Body of pancreas (tissue), 4 donors: ENCODE data around the gene IFITM10. TPM values are rescaled to one million over a fixed set of nuclear protein-coding genes. Genes with fewer than 3 reads are reported as not detected.

Experiments
- ATAC-seq: fragments of 150-250 bp; one replicate; pipeline ENCODE4 v1.9.1; 2016
- DNase-seq, 4 donors: peaks; one replicate each; pipeline ENCODE4 v3.0.0-alpha.2; 2019
- H3K27ac ChIP-seq, 4 donors: fragments of 200-600 bp; sonication (generic); 1 replicate in 3 of 4; 2 replicates in 1 of 4; pipeline versions ENCODE4 v1.5.1 to v1.6.1; 2016 to 2019; ENCODE audit warnings: mild to moderate bottlenecking in 1 of 4, mixed read lengths in 1 of 4, moderate library complexity in 1 of 4
- H3K27me3 ChIP-seq, 2 donors: fragments of 200-600 bp; sonication (generic); one replicate each; pipeline ENCODE4 v1.6.0; 2016; ENCODE audit warnings: mild to moderate bottlenecking in 1 of 2
- H3K36me3 ChIP-seq, 2 donors: fragments of 200-600 bp; sonication (generic); replicated peaks in 1 of 2; 2 replicates each; pipeline ENCODE4 v1.5.1; 2016; ENCODE audit warnings: low read depth in 2 of 2; ENCODE audit not compliant: insufficient read depth in 1 of 2
- H3K4me1 ChIP-seq: fragments of 200-600 bp; sonication (generic); one replicate; pipeline ENCODE4 v1.6.0; 2016
- H3K4me3 ChIP-seq, 2 donors: fragments of 200-600 bp; sonication (generic); 1 replicate in 1 of 2; 2 replicates in 1 of 2; pipeline ENCODE4 v1.5.1; 2016 to 2019
- H3K9me3 ChIP-seq, 3 donors: fragments of 200-600 bp; sonication (generic); 1 replicate in 2 of 3; 2 replicates in 1 of 3; pipeline ENCODE4 v1.5.1; 2016
- CTCF ChIP-seq, 7 experiments: fragments of 450-650 bp in 4 of 7; fragments of 200-600 bp in 3 of 7; sonication (generic) in 3 of 7; IDR thresholded peaks; one replicate each; pipeline ENCODE4 v1.5.1; 2016 to 2019; ENCODE audit warnings: antibody characterized with exemption in 7 of 7
- POLR2A ChIP-seq, 3 donors: fragments of 450-650 bp; IDR thresholded peaks; one replicate each; pipeline ENCODE4 v1.6.1; 2016; ENCODE audit warnings: antibody characterized with exemption in 3 of 3, mild to moderate bottlenecking in 2 of 3
- WGBS, 2 donors: methylation state at CpG; one replicate each; pipeline ENCODE4 v1.1.5; 2017; 5-methylcytosine and 5-hydroxymethylcytosine counted together
- intact Hi-C: fragments of 100-400 bp; cut with DNase I; formaldehyde crosslinking; loops from one replicate; pipeline ENCODE4 v1.15.1; 2023
- total RNA-seq, 2 donors: library from RNA; depleted of rRNA; stranded (reverse); fragments of >200 nt; gene quantifications; one replicate each; pipeline ENCODE4 v1.1.0, GENCODE V29; 2016

Gene IFITM10
- total RNA-seq, 2 donors from 2014 or later, result 0.26 TPM; not detected in 1

- peaks cover 49% of the 10 kb centered on the region for H3K4me1 ChIP-seq
These were observed 10.9 kb upstream of the IFITM10 start for GRCh38 chr11:1761110-1761856.

GRCh38 chr11:1760351-1761109 is 10.1 kb upstream of the IFITM10 start:
- Histone ChIP-seq H3K4me3 (no peak overlapping the region), H3K27me3 (no peaks in the 10 kb centered on the region), H3K9me3 (no peaks in the 10 kb centered on the region), H3K27ac (peak overlapping the region in 2 of 4 donors; percentile 53 to 94), H3K4me1 (peaks cover 53% of the 10 kb centered on the region), H3K36me3 (peaks cover 15 to 27% of the 10 kb centered on the region in 2 donors)
- WGBS, 2 donors, result 68 to 70% methylated on average over 4 to 21 of the region's 23 CpGs
- TF ChIP-seq POLR2A (IDR thresholded peaks at IDR 0.05), result peak in 2 of 3 donors; percentile 13 to 37
- no peak for TF ChIP-seq CTCF (IDR thresholded peaks at IDR 0.05)
- intact Hi-C loops, result no loop called here
- ATAC-seq, result no peak
- DNase-seq, result peak; percentile 49 to 85 (median 58)

More at GRCh38 chr11:1761110-1761856, 10.9 kb upstream of the IFITM10 start:
- intact Hi-C loops, result no loop called here
- Histone ChIP-seq H3K36me3 (peaks cover 11 to 23% of the 10 kb centered on the region in 2 donors), H3K27me3 (no peaks in the 10 kb centered on the region), H3K27ac (peak overlapping the region in 2 of 4 donors; percentile 88 to 94), H3K4me3 (no peak overlapping the region), H3K9me3 (no peaks in the 10 kb centered on the region)
- TF ChIP-seq POLR2A (IDR thresholded peaks at IDR 0.05) (no peak), CTCF (IDR thresholded peaks at IDR 0.05) (no peak)
- 81 to 95% methylated on average over 4 to 28 of the region's 28 CpGs for WGBS, 2 donors
- DNase-seq (no peak), ATAC-seq (no peak)

GRCh38 chr11:1759851-1760220 is 9.4 kb upstream of the IFITM10 start:
- H3K4me3 ChIP-seq, result no peak overlapping the region
- ATAC-seq (no peak), DNase-seq (no peak)
- H3K27ac ChIP-seq, result peak overlapping the region in 1 of 4 donors; percentile 14
- H3K27me3 ChIP-seq, result no peaks in the 10 kb centered on the region
- peaks cover 53% of the 10 kb centered on the region for H3K4me1 ChIP-seq
- intact Hi-C loops, result no loop called here
- 70% methylated on average over 5 of the region's 5 CpGs; no CpG with 5 or more reads in 1 of the 2 donors for WGBS, 2 donors
- TF ChIP-seq CTCF (IDR thresholded peaks at IDR 0.05) (no peak), POLR2A (IDR thresholded peaks at IDR 0.05) (no peak)
- peaks cover 19 to 27% of the 10 kb centered on the region in 2 donors for H3K36me3 ChIP-seq
- no peaks in the 10 kb centered on the region for H3K9me3 ChIP-seq

DNA sequence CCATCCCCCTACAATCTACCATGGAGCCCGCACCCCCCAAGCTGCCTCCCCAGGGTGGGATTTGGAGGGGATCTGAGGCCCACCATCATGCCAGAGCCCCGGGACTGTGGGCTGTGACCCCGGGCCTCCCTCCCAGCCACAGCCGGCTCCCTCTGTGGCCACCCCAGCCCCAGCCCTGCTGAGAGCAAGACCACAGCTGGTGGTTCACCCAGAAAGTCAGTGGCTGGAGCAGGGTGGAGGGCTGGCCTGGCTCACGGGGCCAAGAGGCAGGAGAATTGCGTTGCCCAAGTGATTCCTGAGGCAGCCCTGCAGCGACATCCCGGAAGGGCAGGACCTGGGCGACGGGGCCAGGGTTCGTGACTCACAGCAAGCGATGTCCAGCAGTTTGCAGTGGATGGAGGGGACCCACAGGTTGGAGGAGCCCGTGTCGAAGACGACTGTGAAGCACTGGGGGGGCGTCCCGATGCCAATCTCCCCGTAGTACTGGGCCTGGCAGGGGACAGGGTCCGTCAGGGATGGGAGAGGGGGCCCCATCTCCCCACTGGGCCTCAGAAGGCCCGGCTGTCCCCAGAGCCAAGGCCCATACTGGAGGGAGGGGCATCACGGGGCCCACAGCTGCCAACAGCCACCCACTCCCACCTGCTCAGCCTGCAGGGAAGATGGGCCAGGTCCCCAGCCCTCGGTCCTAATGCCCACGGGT is 8.9 kb upstream of the IFITM10 start:
- Histone ChIP-seq H3K4me1 (peaks cover 49% of the 10 kb centered on the region), H3K27me3 (no peaks in the 10 kb centered on the region), H3K36me3 (peaks cover 23 to 27% of the 10 kb centered on the region in 2 donors), H3K9me3 (no peaks in the 10 kb centered on the region), H3K4me3 (no peak overlapping the region), H3K27ac (peak overlapping the region in 1 of 4 donors; percentile 14)
- ATAC-seq (no peak), DNase-seq (no peak)
- TF ChIP-seq POLR2A (IDR thresholded peaks at IDR 0.05) (no peak), CTCF (IDR thresholded peaks at IDR 0.05) (no peak)
- intact Hi-C loops, result no loop called here
- 92 to 95% methylated on average over 16 to 21 of the region's 23 CpGs for WGBS, 2 donors
